Stimulated activated CD4-positive, alpha-beta T cell treated with anti-CD3 and anti-CD28 coated beads, Interleukin-12 subunit alpha, Interleukin-12 subunit beta, amount 100 ng/mL, for 48 hours (primary cell): ENCODE measurements around the gene DDX31.
A peak's percentile ranks its signal among the peaks of the same experiment; 100 is the strongest.
"Not testable (repeated sequence)": the region's sequence is repeated elsewhere in the genome, so short reads cannot be mapped to it uniquely, and the experiment has no call there.

Source experiments
- DNase-seq, 3 donors: peaks; one replicate each; pipeline ENCODE4 v3.0.0-alpha.2; 2020; ENCODE audit warnings: low read depth in 2 of 3, low spot score in 1 of 3

The DDX31 gene

GRCh38 chr9:132582786-132583583 is 86.8 kb downstream of the DDX31 start:
- DNase-seq, result no peak

GRCh38 chr9:132582276-132582785 is 87.5 kb downstream of the DDX31 start, which contains the start of gene BARHL1:
BARHL1 (plus strand) TSS chr9:132582606; CDS start chr9:132582798, 192 bp downstream.
- no peak for DNase-seq

GRCh38 chr9:132579427-132579798 is 90.4 kb downstream of the DDX31 start:
- DNase-seq, result no peak

- DNase-seq, result no peak
Measured at GRCh38 chr9:132578367-132578932, 91.3 kb downstream of the DDX31 start.

- DNase-seq, result no peak
Measured at GRCh38 chr9:132577119-132577518, 92.7 kb downstream of the DDX31 start.

GRCh38 chr9:132575811-132576210 is 94.0 kb downstream of the DDX31 start:
- no peak for DNase-seq

- peak; percentile 15 to 35 (median 27) for DNase-seq
Measured at GRCh38 chr9:132575005-132575609, 94.7 kb downstream of the DDX31 start.

GRCh38 chr9:132572921-132573320 is 96.9 kb downstream of the DDX31 start:
- DNase-seq, result no peak

- no peak for DNase-seq
Measured at GRCh38 chr9:132571806-132572600, 97.8 kb downstream of the DDX31 start.

- DNase-seq, result not testable (repeated sequence)
Measured at GRCh38 chr9:132568787-132569186, 101.0 kb downstream of the DDX31 start.

GRCh38 chr9:132564526-132564925 is 105.3 kb downstream of the DDX31 start:
- no peak for DNase-seq

GRCh38 chr9:132562306-132562573 is 107.5 kb downstream of the DDX31 start:
- DNase-seq, result no peak

GRCh38 chr9:132560616-132561202 is 109.1 kb downstream of the DDX31 start:
- DNase-seq, result no peak

- DNase-seq, result no peak
Measured at GRCh38 chr9:132559711-132560110, 110.1 kb downstream of the DDX31 start.

- DNase-seq, result no peak
Measured at GRCh38 chr9:132557159-132557558, 112.6 kb downstream of the DDX31 start.

GRCh38 chr9:132556714-132557113 is 113.1 kb downstream of the DDX31 start:
- DNase-seq, result no peak

GRCh38 chr9:132556235-132556634 is 113.5 kb downstream of the DDX31 start:
- no peak for DNase-seq

- no peak for DNase-seq
Measured at GRCh38 chr9:132555528-132555927, 114.3 kb downstream of the DDX31 start.

- no peak for DNase-seq
Measured at GRCh38 chr9:132554755-132555154, 115.0 kb downstream of the DDX31 start.

GRCh38 chr9:132552041-132552440 is 117.7 kb downstream of the DDX31 start:
- no peak for DNase-seq

GRCh38 chr9:132551556-132551955 is 118.2 kb downstream of the DDX31 start:
- no peak for DNase-seq
